SK-N-MC (cell line): ENCODE data around the gene CLEC17A.
"Not testable (repeated sequence)": the region's sequence is repeated elsewhere in the genome, so short reads cannot be mapped to it uniquely, and the experiment has no call there.

Source experiments
- DNase-seq: peaks from one replicate; pipeline ENCODE4 v3.0.0-alpha.2; 2011; ENCODE audit warnings: low read depth, low spot score
- H3K27ac ChIP-seq: fragments of 200-600 bp; sonication (generic); 2 replicates; pipeline ENCODE4 v1.5.1; 2016; ENCODE audit warnings: mixed run types
- H3K36me3 ChIP-seq: fragments of 200-600 bp; sonication (generic); 2 replicates; pipeline ENCODE4 v1.6.1; 2017; ENCODE audit warnings: antibody characterized with exemption, low read length, mixed read lengths; ENCODE audit not compliant: insufficient read depth
- H3K4me3 ChIP-seq: fragments of 200-600 bp; sonication (generic); 2 replicates; pipeline ENCODE4 v1.5.1; 2016
- H3K9ac ChIP-seq: fragments of 200-600 bp; sonication (generic); 2 replicates; pipeline ENCODE4 v1.8.0; 2017; ENCODE audit warnings: mixed run types, mixed read lengths; ENCODE audit not compliant: insufficient read length
- H3K9me3 ChIP-seq: fragments of 200-600 bp; sonication (generic); 2 replicates; pipeline ENCODE4 v1.6.1; 2017; ENCODE audit warnings: low read depth, mild to moderate bottlenecking, antibody characterized with exemption, low read length, moderate library complexity, mixed read lengths
- EZH2 ChIP-seq: fragments of 200-600 bp; sonication (generic); IDR thresholded peaks from one replicate; pipeline ENCODE4 v1.6.1; 2017; ENCODE audit warnings: antibody characterized with exemption
- FOXP2 ChIP-seq: optimal IDR thresholded peaks from 2 replicates; pipeline ENCODE3; 2011; ENCODE audit warnings: mild to moderate bottlenecking, moderate library complexity; ENCODE audit not compliant: insufficient read depth; ENCODE audit errors: extremely low read length, control extremely low read depth
- POLR2AphosphoS5 ChIP-seq: IDR thresholded peaks from 2 replicates; pipeline ENCODE4 v1.6.1; 2012; ENCODE audit warnings: mild to moderate bottlenecking, low read depth, low read length, borderline replicate concordance

The CLEC17A gene

DNA sequence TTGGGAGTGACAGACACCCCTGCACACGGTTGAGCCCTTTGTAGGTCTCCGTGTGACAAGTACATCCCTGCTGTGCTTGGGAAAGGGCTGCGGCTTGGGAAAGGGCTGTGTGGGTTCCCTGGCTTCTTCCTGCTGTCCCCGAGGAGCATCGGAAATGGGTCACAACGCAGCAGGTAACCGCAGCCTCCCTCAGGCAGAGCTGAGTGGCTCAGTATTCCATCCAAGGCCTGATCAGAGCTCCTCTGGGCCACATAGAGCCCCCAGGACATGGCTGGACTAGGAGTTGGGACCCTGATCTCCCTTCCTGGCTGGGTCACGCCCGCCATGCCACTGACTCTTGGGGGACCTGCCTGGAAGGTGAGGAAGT lies 37.2 kb upstream of the CLEC17A start:
- peak overlapping the region; percentile 63 for H3K4me3 ChIP-seq
- no peaks in the 10 kb centered on the region for H3K9me3 ChIP-seq
- no peak for TF ChIP-seq POLR2AphosphoS5
- H3K36me3 ChIP-seq, result peaks cover 13% of the 10 kb centered on the region
- no peak for DNase-seq
- H3K27ac ChIP-seq, result peak overlapping the region; percentile 85
- no peak overlapping the region for H3K9ac ChIP-seq

- Histone ChIP-seq H3K27ac (no peak overlapping the region), H3K4me3 (no peak overlapping the region), H3K9me3 (no peaks in the 10 kb centered on the region), H3K9ac (no peak overlapping the region), H3K36me3 (peaks cover 13% of the 10 kb centered on the region)
- no peak for TF ChIP-seq FOXP2
- TF ChIP-seq POLR2AphosphoS5, result no peak
- TF ChIP-seq EZH2, result no peak
- no peak for DNase-seq
Measured at GRCh38 chr19:14550201-14550754, 32.6 kb upstream of the CLEC17A start.

DNA sequence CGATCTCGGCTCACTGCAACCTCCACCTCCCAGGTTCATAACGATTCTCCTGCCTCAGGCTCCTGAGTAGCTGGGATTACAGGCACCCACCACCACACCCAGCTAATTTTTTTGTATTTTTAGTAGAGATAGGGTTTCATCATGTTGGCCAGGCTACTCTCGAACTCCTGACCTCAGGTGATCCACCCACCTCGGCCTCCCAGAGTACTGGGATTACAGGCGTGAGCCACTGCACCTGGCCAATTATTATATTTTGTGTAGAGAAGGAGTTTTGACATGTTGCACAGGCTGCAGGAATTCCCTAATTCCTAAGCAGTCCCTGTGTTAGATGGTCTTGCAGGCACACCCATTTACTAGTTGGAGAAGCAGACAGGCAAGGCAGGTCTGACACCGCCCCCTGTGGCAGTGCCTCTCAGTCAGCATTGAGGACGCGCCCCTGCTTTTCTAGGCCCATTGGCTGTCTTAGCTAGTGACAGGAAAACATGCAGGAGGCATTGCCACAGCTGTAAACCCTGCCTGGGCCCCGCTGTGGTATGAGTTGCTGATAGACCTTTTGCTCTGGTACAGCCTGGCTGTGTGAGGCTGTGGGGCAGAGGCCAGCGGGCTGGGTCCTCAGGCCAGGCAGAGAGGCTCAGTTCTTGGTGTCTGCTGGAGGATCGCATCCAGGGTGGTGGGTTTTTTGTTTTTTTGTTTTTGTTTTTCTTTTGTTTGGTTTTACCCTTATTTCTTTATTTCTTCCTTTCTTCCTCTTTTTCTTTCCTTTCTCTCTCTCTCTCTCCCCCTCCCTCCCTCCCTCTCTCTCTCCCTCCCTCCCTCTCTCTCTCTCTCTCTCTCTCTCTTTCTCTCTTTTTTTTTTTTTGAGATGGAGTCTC lies 31.5 kb upstream of the CLEC17A start:
- H3K27ac ChIP-seq, H3K9ac ChIP-seq, H3K9me3 ChIP-seq, H3K4me3 ChIP-seq, DNase-seq: not testable (repeated sequence)
- H3K36me3 ChIP-seq, result peaks cover 13% of the 10 kb centered on the region

DNA sequence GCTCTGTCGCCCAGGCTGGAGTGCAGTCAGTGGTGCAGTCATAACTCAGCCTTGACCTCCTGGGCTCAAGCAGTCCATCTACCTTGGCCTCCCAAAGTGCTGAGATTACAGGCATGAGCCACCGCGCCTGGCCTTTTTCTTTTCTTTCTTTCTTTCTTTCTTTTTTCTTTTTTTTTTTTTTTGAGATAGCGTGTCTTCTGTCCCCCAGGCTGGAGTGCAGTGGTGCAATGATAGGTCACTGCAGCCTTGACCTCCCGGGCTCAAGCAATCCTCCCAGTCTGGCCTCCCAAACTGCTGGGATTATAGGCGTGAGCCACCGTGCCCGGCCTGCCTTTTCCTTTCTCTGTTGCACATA lies 30.9 kb upstream of the CLEC17A start:
- not testable (repeated sequence) for H3K27ac ChIP-seq, DNase-seq

DNA sequence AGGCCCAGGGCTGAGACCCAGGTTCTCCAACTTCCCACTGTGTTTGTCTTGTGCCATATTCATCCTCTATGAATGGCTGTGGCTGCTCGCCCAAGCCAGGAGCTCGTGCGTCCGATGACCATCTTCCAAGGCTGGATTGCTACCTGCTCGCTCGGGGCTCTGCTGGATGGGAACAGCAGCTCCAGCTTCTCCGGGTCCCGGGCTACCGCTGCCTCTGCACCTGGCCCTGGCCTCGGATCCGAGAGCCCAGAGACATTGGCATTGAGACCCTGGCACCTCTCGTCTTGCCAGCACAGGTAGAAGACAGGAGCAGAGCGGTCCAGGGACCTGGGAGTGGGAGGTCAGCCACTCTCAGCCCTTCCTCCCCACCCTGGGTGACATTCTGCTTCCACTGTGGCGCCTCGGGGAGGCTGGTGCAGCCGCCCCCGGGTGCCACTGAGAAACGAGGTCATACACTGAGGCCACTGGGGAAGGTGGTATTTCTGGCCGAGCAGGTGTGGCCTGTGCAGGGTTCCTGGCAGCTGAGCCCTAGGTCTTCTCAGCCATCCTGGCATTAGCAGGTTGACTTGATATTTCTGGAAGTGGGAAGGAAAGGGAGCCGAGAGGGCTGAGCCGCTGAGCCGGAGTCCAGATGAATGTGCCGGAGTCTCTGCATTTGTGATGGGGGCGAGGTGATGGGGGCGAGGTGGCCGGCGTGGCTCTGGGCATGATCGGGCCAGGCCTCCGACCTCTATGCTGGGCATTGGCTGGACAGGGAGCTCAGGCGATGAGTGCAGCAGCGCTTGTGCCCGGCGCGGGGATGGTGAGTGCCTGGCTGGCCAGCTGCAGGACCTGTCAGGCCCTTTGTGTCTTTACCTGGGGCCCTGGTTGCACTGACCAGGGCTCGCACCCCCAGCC lies 29.6 kb upstream of the CLEC17A start:
- TF ChIP-seq EZH2 (no peak), FOXP2 (no peak), POLR2AphosphoS5 (no peak)
- H3K36me3 ChIP-seq, result peaks cover 11% of the 10 kb centered on the region
- no peak overlapping the region for H3K4me3 ChIP-seq
- peak overlapping the region; percentile 19 for H3K9ac ChIP-seq
- no peak for DNase-seq
- H3K27ac ChIP-seq, result peak overlapping the region; percentile 79; the same call in 1 of the 2 replicates
- no peaks in the 10 kb centered on the region for H3K9me3 ChIP-seq

More for the DNA sequence above, 30.9 kb upstream of the CLEC17A start:
- not testable (repeated sequence) for H3K9me3 ChIP-seq, H3K4me3 ChIP-seq, H3K9ac ChIP-seq
- peaks cover 13% of the 10 kb centered on the region for H3K36me3 ChIP-seq

DNA sequence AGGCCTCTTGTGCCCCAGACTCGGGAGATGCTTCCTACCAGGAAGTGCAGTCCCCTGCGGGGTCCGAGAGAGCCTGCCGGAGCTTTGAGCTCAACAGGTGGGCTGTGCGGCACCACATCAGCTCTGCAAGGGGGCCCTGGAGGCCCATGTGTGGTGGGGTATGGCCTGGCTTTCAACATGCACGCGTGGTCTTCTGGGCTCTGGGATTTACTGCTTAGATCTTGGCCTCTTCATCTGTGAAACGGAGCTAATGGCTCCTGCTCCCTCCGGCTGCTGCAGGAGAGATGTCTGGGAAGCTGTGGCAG lies 29.0 kb upstream of the CLEC17A start:
- Histone ChIP-seq H3K36me3 (peaks cover 5% of the 10 kb centered on the region), H3K27ac (peak overlapping the region; percentile 79), H3K9ac (peak overlapping the region; percentile 19), H3K9me3 (no peaks in the 10 kb centered on the region), H3K4me3 (no peak overlapping the region)
- TF ChIP-seq EZH2, result no peak
- TF ChIP-seq POLR2AphosphoS5, result no peak
- TF ChIP-seq FOXP2, result no peak
- DNase-seq, result no peak

- H3K27ac ChIP-seq, result peak overlapping the region; percentile 79
Measured at GRCh38 chr19:14554382-14554812, 28.5 kb upstream of the CLEC17A start.

GRCh38 chr19:14555918-14556661 lies 26.8 kb upstream of the CLEC17A start:
- DNase-seq, result no peak
- Histone ChIP-seq H3K27ac (no peak overlapping the region), H3K4me3 (no peak overlapping the region), H3K9ac (no peak overlapping the region), H3K36me3 (no peaks in the 10 kb centered on the region), H3K9me3 (no peaks in the 10 kb centered on the region)
- TF ChIP-seq FOXP2 (no peak), POLR2AphosphoS5 (no peak), EZH2 (no peak)

More at GRCh38 chr19:14554382-14554812, 28.5 kb upstream of the CLEC17A start:
- Histone ChIP-seq H3K4me3 (no peak overlapping the region), H3K9ac (peak overlapping the region; percentile 19), H3K9me3 (no peaks in the 10 kb centered on the region), H3K36me3 (peaks cover 4% of the 10 kb centered on the region; the same call in 1 of the 2 replicates)
- DNase-seq, result no peak
- TF ChIP-seq POLR2AphosphoS5 (no peak), FOXP2 (no peak), EZH2 (no peak)
